Upper lobe of left lung (tissue), 6 donors: ENCODE results near the gene SPRR3. TPM values are rescaled to one million over a fixed set of nuclear protein-coding genes. Genes with fewer than 3 reads are reported as not detected.

Source experiments
- ATAC-seq, 2 donors: fragments of 200-7000 bp; cut with Tn5 transposase; one replicate each; pipeline ENCODE4 v1.9.1; 2022; ENCODE audit warnings: mild to moderate bottlenecking in 2 of 2, moderate library complexity in 2 of 2; ENCODE audit not compliant: low FRiP score in 2 of 2
- DNase-seq, 2 donors: peaks; one replicate each; pipeline ENCODE4 v3.0.0-alpha.2; 2019 to 2020
- H3K27ac ChIP-seq, 4 donors: fragments of 200-600 bp; sonication (generic); one replicate each; pipeline ENCODE4 v1.5.1; 2016 to 2019
- H3K27me3 ChIP-seq, 4 donors: fragments of 200-600 bp; sonication (generic); one replicate each; pipeline ENCODE4 v1.5.1; 2017 to 2019
- H3K36me3 ChIP-seq, 4 donors: fragments of 200-600 bp; sonication (generic); one replicate each; pipeline ENCODE4 v1.5.1; 2016 to 2019
- H3K4me1 ChIP-seq, 4 donors: fragments of 200-600 bp; sonication (generic); one replicate each; pipeline ENCODE4 v1.5.1; 2018 to 2019
- H3K4me3 ChIP-seq, 4 donors: fragments of 200-600 bp; sonication (generic); one replicate each; pipeline ENCODE4 v1.5.1; 2017 to 2019; ENCODE audit warnings: mild to moderate bottlenecking in 2 of 4, moderate library complexity in 1 of 4
- H3K9me3 ChIP-seq, 4 donors: fragments of 200-600 bp; sonication (generic); one replicate each; pipeline ENCODE4 v1.5.1; 2018 to 2019
- CTCF ChIP-seq, 6 experiments: fragments of 450-650 bp in 4 of 6; fragments of 200-600 bp in 2 of 6; sonication (generic) in 2 of 6; IDR thresholded peaks; one replicate each; pipeline ENCODE4 v1.5.1; 2016 to 2019; ENCODE audit warnings: antibody characterized with exemption in 6 of 6
- EP300 ChIP-seq, 4 donors: sonication (generic); formaldehyde crosslinking; IDR thresholded peaks; one replicate each; pipeline ENCODE4 v1.5.1; 2017; ENCODE audit warnings: antibody characterized with exemption in 4 of 4, control low read depth in 2 of 4
- POLR2A ChIP-seq, 4 donors: fragments of 450-650 bp; IDR thresholded peaks; one replicate each; pipeline ENCODE4 v1.5.1; 2016 to 2017; ENCODE audit warnings: antibody characterized with exemption in 4 of 4, mild to moderate bottlenecking in 2 of 4
- POLR2AphosphoS5 ChIP-seq, 2 donors: sonication (generic); formaldehyde crosslinking; IDR thresholded peaks; one replicate each; pipeline ENCODE4 v1.5.1; 2017; ENCODE audit warnings: antibody characterized with exemption in 2 of 2
- WGBS, 2 donors: methylation state at CpG; one replicate each; pipeline ENCODE4 v1.1.5; 2017 to 2018; 5-methylcytosine and 5-hydroxymethylcytosine counted together
- total RNA-seq, 6 donors: library from RNA; depleted of rRNA in 4 of 6; stranded (reverse); fragments of >200 nt in 4 of 6; gene quantifications; one replicate each; pipeline versions ENCODE4 v1.1.0 to v1.2.1, GENCODE V29; 2016 to 2021
- donor health status: DM: no; HTN: no; CAD: no; lungs with moderate emphysema.
- donor health status: DM: no; HTN: yes; CAD: no; lungs with severe emphysema.

SPRR3 gene
- total RNA-seq, 6 donors from 2014 or later = not detected

GRCh38 chr1:152965853-152966252, 35.7 kb upstream of the SPRR3 start:
- no peaks in the 10 kb centered on the region for H3K9me3 ChIP-seq
- H3K27me3 ChIP-seq = no peaks in the 10 kb centered on the region
- H3K27ac ChIP-seq = no peak overlapping the region
- H3K4me1 ChIP-seq = no peaks in the 10 kb centered on the region
- TF ChIP-seq CTCF (IDR thresholded peaks at IDR 0.05) = no peak
- no peak for TF ChIP-seq POLR2A (IDR thresholded peaks at IDR 0.05)
- no peak for TF ChIP-seq POLR2AphosphoS5 (IDR thresholded peaks at IDR 0.05)
- no peak for TF ChIP-seq EP300 (IDR thresholded peaks at IDR 0.05)
- no peak for DNase-seq
- 78 to 88% methylated on average over 4 of the region's 4 CpGs for WGBS, 2 donors
- ATAC-seq = no peak
- H3K4me3 ChIP-seq = no peak overlapping the region
- no peaks in the 10 kb centered on the region for H3K36me3 ChIP-seq

- no peaks in the 10 kb centered on the region for H3K27me3 ChIP-seq
- H3K9me3 ChIP-seq = no peaks in the 10 kb centered on the region
- H3K27ac ChIP-seq = no peak overlapping the region
- DNase-seq (no peak), ATAC-seq (no peak)
- no peaks in the 10 kb centered on the region for H3K4me1 ChIP-seq
- 63 to 73% methylated on average over 4 to 7 of the region's 7 CpGs for WGBS, 2 donors
- H3K36me3 ChIP-seq = no peaks in the 10 kb centered on the region
- H3K4me3 ChIP-seq = no peak overlapping the region
- TF ChIP-seq EP300 (IDR thresholded peaks at IDR 0.05) (no peak), POLR2A (IDR thresholded peaks at IDR 0.05) (no peak), POLR2AphosphoS5 (IDR thresholded peaks at IDR 0.05) (no peak), CTCF (IDR thresholded peaks at IDR 0.05) (no peak)
Observed at GRCh38 chr1:152967201-152967600, 34.3 kb upstream of the SPRR3 start.

GRCh38 chr1:152968248-152968647, 33.3 kb upstream of the SPRR3 start:
- WGBS, 2 donors = 58 to 60% methylated on average over 2 of the region's 2 CpGs
- no peak overlapping the region for H3K27ac ChIP-seq
- no peak overlapping the region for H3K4me3 ChIP-seq
- H3K27me3 ChIP-seq = no peaks in the 10 kb centered on the region
- H3K4me1 ChIP-seq = no peaks in the 10 kb centered on the region
- no peak for DNase-seq
- no peak for ATAC-seq
- H3K36me3 ChIP-seq = no peaks in the 10 kb centered on the region
- no peaks in the 10 kb centered on the region for H3K9me3 ChIP-seq
- TF ChIP-seq POLR2AphosphoS5 (IDR thresholded peaks at IDR 0.05) (no peak), CTCF (IDR thresholded peaks at IDR 0.05) (no peak), EP300 (IDR thresholded peaks at IDR 0.05) (no peak), POLR2A (IDR thresholded peaks at IDR 0.05) (no peak)

GRCh38 chr1:152969036-152969435, 32.5 kb upstream of the SPRR3 start:
- Histone ChIP-seq H3K4me1 (no peaks in the 10 kb centered on the region), H3K9me3 (no peaks in the 10 kb centered on the region), H3K27me3 (no peaks in the 10 kb centered on the region), H3K36me3 (no peaks in the 10 kb centered on the region), H3K4me3 (no peak overlapping the region), H3K27ac (no peak overlapping the region)
- no peak for ATAC-seq
- 78 to 81% methylated on average over 2 of the region's 2 CpGs for WGBS, 2 donors
- TF ChIP-seq CTCF (IDR thresholded peaks at IDR 0.05) = no peak
- TF ChIP-seq EP300 (IDR thresholded peaks at IDR 0.05) = no peak
- no peak for TF ChIP-seq POLR2AphosphoS5 (IDR thresholded peaks at IDR 0.05)
- no peak for TF ChIP-seq POLR2A (IDR thresholded peaks at IDR 0.05)
- DNase-seq = no peak

- Histone ChIP-seq H3K4me3 (no peak within 1 kb of the TSS), H3K36me3 (no peaks in the 10 kb centered on the region), H3K9me3 (no peaks in the 10 kb centered on the region), H3K4me1 (no peaks in the 10 kb centered on the region), H3K27me3 (no peaks in the 10 kb centered on the region), H3K27ac (no peak within 1 kb of the TSS)
- WGBS, 2 donors = 85 to 90% methylated on average over 5 to 6 of the region's 6 CpGs
- ATAC-seq (no peak), DNase-seq (no peak)
- TF ChIP-seq POLR2A (IDR thresholded peaks at IDR 0.05) (no peak), EP300 (IDR thresholded peaks at IDR 0.05) (no peak), POLR2AphosphoS5 (IDR thresholded peaks at IDR 0.05) (no peak)
Observed at GRCh38 chr1:152970495-152970894, 31.1 kb upstream of the SPRR3 start, which contains the start of gene SPRR4. Gene SPRR4, plus strand, starts transcription at chr1:152970648. Its CDS starts 1,243 bp downstream, at chr1:152971891.
